ENCODE data around the gene SLC25A53.

The SLC25A53 gene

DNA sequence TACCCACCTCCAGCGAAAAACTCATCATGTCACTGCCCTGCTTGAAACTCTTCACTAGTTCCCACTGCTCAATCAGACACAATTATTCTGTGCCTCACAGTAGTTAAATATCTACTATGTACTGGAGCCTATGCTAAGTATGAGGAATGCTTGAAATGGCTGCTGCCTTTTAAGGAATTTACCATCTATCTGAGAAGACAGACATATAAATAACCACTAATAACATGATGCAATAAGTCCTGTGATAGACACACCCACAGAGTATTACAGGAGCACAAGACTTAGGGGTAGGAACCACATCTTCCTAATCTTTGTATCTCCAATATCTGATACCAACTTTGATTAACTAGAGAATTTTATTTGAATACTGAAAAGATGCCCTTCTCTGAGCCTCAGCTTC lies 21.1 kb downstream of the SLC25A53 start:
- Histone ChIP-seq H2AFZ (ENCODE audit: low read depth, low read length, severe bottlenecking) (no peak overlapping the region), H3F3A (ENCODE audit: insufficient read depth) (no peaks in the 10 kb centered on the region), H3K9me2 (replicated peaks; ENCODE audit: insufficient read depth, low read length) (no peaks in the 10 kb centered on the region), H3K36me3 (ENCODE audit: low read length) (no peaks in the 10 kb centered on the region), H3K9me3 (ENCODE audit: insufficient read depth, low read length) (no peaks in the 10 kb centered on the region), H3K27ac (ENCODE audit: low read depth, low read length) (no peak overlapping the region), H3K9ac (ENCODE audit: low read length) (no peak overlapping the region), H3K4me2 (ENCODE audit: low read depth, low read length, poor library complexity, severe bottlenecking) (no peak overlapping the region), H4K20me1 (ENCODE audit: low read depth, low read length) (no peaks in the 10 kb centered on the region), H3K27me3 (ENCODE audit: low read length) (no peaks in the 10 kb centered on the region), H3K4me3 (ENCODE audit: insufficient read depth, low read length, poor library complexity, severe bottlenecking) (no peak overlapping the region), H3K79me2 (ENCODE audit: insufficient read depth, low read length) (no peaks in the 10 kb centered on the region)
- TF ChIP-seq, protein P1, sequence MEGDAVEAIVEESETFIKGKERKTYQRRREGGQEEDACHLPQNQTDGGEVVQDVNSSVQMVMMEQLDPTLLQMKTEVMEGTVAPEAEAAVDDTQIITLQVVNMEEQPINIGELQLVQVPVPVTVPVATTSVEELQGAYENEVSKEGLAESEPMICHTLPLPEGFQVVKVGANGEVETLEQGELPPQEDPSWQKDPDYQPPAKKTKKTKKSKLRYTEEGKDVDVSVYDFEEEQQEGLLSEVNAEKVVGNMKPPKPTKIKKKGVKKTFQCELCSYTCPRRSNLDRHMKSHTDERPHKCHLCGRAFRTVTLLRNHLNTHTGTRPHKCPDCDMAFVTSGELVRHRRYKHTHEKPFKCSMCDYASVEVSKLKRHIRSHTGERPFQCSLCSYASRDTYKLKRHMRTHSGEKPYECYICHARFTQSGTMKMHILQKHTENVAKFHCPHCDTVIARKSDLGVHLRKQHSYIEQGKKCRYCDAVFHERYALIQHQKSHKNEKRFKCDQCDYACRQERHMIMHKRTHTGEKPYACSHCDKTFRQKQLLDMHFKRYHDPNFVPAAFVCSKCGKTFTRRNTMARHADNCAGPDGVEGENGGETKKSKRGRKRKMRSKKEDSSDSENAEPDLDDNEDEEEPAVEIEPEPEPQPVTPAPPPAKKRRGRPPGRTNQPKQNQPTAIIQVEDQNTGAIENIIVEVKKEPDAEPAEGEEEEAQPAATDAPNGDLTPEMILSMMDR (IDR thresholded peaks at IDR 0.05; ENCODE audit: insufficient read depth, low read length, poor library complexity, severe bottlenecking), result no peak
- TF ChIP-seq EZH2phosphoT487 (conservative IDR thresholded peaks at IDR 0.05; ENCODE audit: low read length), result no peak

- Histone ChIP-seq H3K9me2 (replicated peaks; ENCODE audit: insufficient read depth, low read length) (no peaks in the 10 kb centered on the region), H3K27me3 (ENCODE audit: low read length) (no peaks in the 10 kb centered on the region), H2AFZ (ENCODE audit: low read depth, low read length, severe bottlenecking) (no peak overlapping the region), H3K4me3 (ENCODE audit: insufficient read depth, low read length, poor library complexity, severe bottlenecking) (no peak overlapping the region), H3K27ac (ENCODE audit: low read depth, low read length) (no peak overlapping the region), H3K79me2 (ENCODE audit: insufficient read depth, low read length) (no peaks in the 10 kb centered on the region), H3F3A (ENCODE audit: insufficient read depth) (no peaks in the 10 kb centered on the region), H3K36me3 (ENCODE audit: low read length) (no peaks in the 10 kb centered on the region), H3K9me3 (ENCODE audit: insufficient read depth, low read length) (no peaks in the 10 kb centered on the region), H4K20me1 (ENCODE audit: low read depth, low read length) (no peaks in the 10 kb centered on the region), H3K9ac (ENCODE audit: low read length) (no peak overlapping the region), H3K4me2 (ENCODE audit: low read depth, low read length, poor library complexity, severe bottlenecking) (no peak overlapping the region)
- TF ChIP-seq EZH2phosphoT487 (conservative IDR thresholded peaks at IDR 0.05; ENCODE audit: low read length), result no peak
- TF ChIP-seq, protein P1 (IDR thresholded peaks at IDR 0.05; ENCODE audit: insufficient read depth, low read length, poor library complexity, severe bottlenecking), result no peak
Measured at GRCh38 chrX:104134583-104135261, 22.1 kb downstream of the SLC25A53 start.

DNA sequence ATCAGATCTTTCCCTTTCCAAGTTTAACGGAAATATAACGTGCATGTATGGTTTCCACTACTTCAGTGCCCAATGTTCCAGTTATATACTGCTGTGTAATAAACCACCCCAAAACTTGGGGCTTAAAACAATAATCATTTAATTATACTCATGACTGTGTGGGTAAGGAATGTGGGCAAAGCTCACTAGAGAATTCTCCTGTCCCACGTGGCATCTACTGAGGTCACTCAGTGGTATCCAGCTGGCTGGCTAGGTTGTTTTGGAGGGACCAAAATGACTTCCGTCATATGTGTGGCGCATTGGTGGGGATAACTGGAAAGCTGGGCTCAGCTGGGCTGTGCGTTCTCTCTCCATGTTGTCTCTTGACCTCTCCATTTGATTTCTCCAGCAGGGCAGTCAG lies 26.0 kb downstream of the SLC25A53 start:
- Histone ChIP-seq H3K27ac (ENCODE audit: low read depth, low read length) (no peak overlapping the region), H3K36me3 (ENCODE audit: low read length) (no peaks in the 10 kb centered on the region), H3K27me3 (ENCODE audit: low read length) (no peaks in the 10 kb centered on the region), H2AFZ (ENCODE audit: low read depth, low read length, severe bottlenecking) (no peak overlapping the region), H3K9ac (ENCODE audit: low read length) (no peak overlapping the region), H3K9me3 (ENCODE audit: insufficient read depth, low read length) (no peaks in the 10 kb centered on the region), H3F3A (ENCODE audit: insufficient read depth) (no peaks in the 10 kb centered on the region), H3K4me3 (ENCODE audit: insufficient read depth, low read length, poor library complexity, severe bottlenecking) (no peak overlapping the region), H4K20me1 (ENCODE audit: low read depth, low read length) (no peaks in the 10 kb centered on the region), H3K9me2 (replicated peaks; ENCODE audit: insufficient read depth, low read length) (no peaks in the 10 kb centered on the region), H3K79me2 (ENCODE audit: insufficient read depth, low read length) (no peaks in the 10 kb centered on the region), H3K4me2 (ENCODE audit: low read depth, low read length, poor library complexity, severe bottlenecking) (no peak overlapping the region)
- no peak for TF ChIP-seq EZH2phosphoT487 (conservative IDR thresholded peaks at IDR 0.05; ENCODE audit: low read length)
- TF ChIP-seq, protein P1 (IDR thresholded peaks at IDR 0.05; ENCODE audit: insufficient read depth, low read length, poor library complexity, severe bottlenecking), result no peak
